H1 (cell line): ENCODE measurements around the gene OTOGL. TPM values are rescaled to one million over a fixed set of nuclear protein-coding genes. Genes with fewer than 3 reads are reported as not detected.

Experiments
- BRCA1 ChIP-seq: IDR thresholded peaks from 2 replicates; pipeline ENCODE4 v1.6.1; 2012; ENCODE audit warnings: low read depth, low read length, improper control_type of control experiment
- CTCF ChIP-seq, 3 experiments: IDR thresholded peaks; 1 replicate in 2 of 3; 2 replicates in 1 of 3; pipeline versions ENCODE4 v1.5.1 to v1.6.1; 2011; ENCODE audit warnings: low read length in 3 of 3, mild to moderate bottlenecking in 3 of 3, inconsistent platforms in 2 of 3, low read depth in 1 of 3, moderate library complexity in 1 of 3; ENCODE audit not compliant: insufficient read depth in 1 of 3; ENCODE audit errors: control extremely low read depth in 1 of 3
- GTF2F1 ChIP-seq: IDR thresholded peaks from 2 replicates; pipeline ENCODE4 v1.6.1; 2012; ENCODE audit warnings: low read depth, low read length, improper control_type of control experiment, borderline replicate concordance
- SIRT6 ChIP-seq: IDR thresholded peaks from one replicate; pipeline ENCODE4 v1.7.1; 2012; ENCODE audit warnings: low read length, inconsistent platforms
- SUZ12 ChIP-seq: fragments of 200-600 bp; sonication (generic); IDR thresholded peaks from 2 replicates; pipeline ENCODE4 v1.6.1; 2012; ENCODE audit warnings: mild to moderate bottlenecking, inconsistent platforms, low read length, moderate library complexity, mixed read lengths
- TAF7 ChIP-seq: optimal IDR thresholded peaks from 2 replicates; pipeline ENCODE3; 2011; ENCODE audit warnings: low read depth, mild to moderate bottlenecking, inconsistent platforms, low read length, moderate library complexity, borderline replicate concordance
- polyA plus RNA-seq, 7 experiments: library from polyadenylated mRNA; depleted of rRNA in 3 of 7; stranded (reverse) in 5 of 7; unstranded in 2 of 7; fragments of >200 nt in 5 of 7; fragments of 200-250 nt in 2 of 7; gene quantifications; 1 replicate in 5 of 7; 2 replicates in 1 of 7; 4 replicates in 1 of 7; pipeline versions ENCODE4 v1.2.1 to v1.2.3, GENCODE V29; 2011 to 2013; ENCODE audit warnings: missing spikeins in 2 of 7, mixed read lengths in 2 of 7
- total RNA-seq: library from RNA; stranded (reverse); fragmentation: NEBNext Ultra II Directional; extraction: Animal tissue kit (Norgen Biotek cat#: 25700); gene quantifications from 2 replicates; pipeline ENCODE4 v1.2.1, GENCODE V29; 2021

Gene OTOGL
- total and polyA plus RNA-seq, 2 of the 8 experiments (the other 6 are each of a cell fraction or from before 2014, with no cell fraction given): 0.12 to 0.17 TPM

DNA sequence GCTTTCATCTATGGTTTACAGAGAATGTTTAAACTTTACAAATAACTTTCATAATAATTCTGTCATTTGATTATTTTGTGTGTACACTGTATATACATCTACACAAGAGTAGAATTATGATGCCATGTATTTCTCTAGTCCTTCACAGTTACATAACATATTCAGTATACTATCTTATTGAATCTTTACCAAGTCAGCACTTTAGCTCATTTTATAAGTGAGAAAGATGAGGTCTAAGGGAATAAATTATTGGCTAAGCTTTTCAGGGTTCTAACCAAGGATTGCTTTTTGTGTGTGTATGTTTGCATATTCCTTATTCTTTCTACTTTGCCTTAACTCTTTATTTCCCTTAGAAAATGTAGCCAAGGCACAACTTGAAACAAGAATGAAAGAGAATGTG, 260.4 kb downstream of the OTOGL start (continued):
- TF ChIP-seq BRCA1: no peak
- no peak for TF ChIP-seq SUZ12
- TF ChIP-seq CTCF (IDR thresholded peaks at IDR 0.05; ENCODE audit: control extremely low read depth in 1 of 3, insufficient read depth in 1 of 3, low read depth in 1 of 3, low read length in 3 of 3): no peak
- no peak for TF ChIP-seq GTF2F1
- TF ChIP-seq TAF7: no peak
- TF ChIP-seq SIRT6: no peak
